HG02798 (cell line): Measurements from ENCODE around the gene KIF3B.
"Not testable (repeated sequence)": the region's sequence is repeated elsewhere in the genome, so short reads cannot be mapped to it uniquely, and the experiment has no call there.

Source experiments
- ATAC-seq: cut with Tn5 transposase; IDR thresholded peaks from one replicate; pipeline ENCODE4 v1.9.1; 2021; ENCODE audit warnings: mild to moderate bottlenecking; ENCODE audit not compliant: unreplicated experiment, poor library complexity

KIF3B gene

DNA sequence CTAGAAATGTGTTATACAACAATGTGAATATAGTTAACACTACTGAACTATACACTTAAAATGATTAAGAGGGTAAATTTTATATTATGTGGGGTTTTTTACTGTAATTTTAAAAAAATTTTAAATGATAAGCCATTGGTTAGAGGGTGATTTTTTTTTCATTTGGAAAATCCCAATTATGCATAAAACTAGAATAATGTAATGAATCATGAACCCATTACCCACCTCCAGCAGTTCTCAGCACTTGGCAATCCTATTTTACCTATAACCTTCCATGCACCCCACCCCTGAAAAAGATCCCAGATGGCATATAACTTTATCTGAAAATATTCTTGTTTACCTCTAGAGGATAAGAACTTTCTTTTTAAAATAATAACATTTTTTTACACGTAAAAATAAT lies 13.7 kb downstream of the KIF3B start:
- no peak for ATAC-seq

DNA sequence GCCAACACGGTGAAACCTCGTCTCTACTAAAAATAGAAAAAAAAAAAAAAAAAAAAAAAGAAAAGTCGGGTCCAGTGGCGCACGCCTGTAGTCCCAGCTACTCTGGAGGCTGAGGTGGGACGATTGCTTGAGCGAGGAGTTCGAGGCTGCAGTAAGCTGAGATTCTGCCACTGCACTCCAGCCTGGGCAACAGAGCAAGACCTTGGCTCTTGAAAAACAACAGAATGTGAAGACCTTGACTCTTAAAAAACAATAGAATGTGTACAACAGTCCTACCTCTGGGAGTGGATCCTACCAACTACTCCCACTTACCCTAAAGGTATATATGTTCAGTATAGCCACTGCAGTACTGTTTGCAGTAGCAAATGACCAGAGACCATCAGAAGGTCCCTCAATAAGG lies 15.1 kb downstream of the KIF3B start:
- ATAC-seq, result no peak

DNA sequence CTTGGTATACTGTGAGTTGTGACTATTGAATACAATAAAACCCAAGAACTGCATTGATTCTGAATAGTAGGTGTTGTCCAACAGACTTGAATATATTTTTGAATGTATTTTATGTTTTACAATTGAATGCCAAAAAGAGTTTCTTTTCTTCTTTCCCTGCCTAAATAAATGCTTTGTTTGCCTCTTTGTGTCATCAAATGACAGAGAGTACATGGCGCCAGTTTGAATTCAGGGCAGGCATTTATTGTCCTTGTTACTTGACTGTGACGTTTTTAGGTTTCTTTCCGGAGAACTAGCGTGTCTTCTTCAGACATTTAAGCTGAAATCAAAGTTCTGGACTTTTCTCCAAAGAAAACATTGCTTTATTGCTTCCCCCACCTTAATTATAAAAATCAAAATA lies 16.6 kb downstream of the KIF3B start:
- ATAC-seq, result no peak

DNA sequence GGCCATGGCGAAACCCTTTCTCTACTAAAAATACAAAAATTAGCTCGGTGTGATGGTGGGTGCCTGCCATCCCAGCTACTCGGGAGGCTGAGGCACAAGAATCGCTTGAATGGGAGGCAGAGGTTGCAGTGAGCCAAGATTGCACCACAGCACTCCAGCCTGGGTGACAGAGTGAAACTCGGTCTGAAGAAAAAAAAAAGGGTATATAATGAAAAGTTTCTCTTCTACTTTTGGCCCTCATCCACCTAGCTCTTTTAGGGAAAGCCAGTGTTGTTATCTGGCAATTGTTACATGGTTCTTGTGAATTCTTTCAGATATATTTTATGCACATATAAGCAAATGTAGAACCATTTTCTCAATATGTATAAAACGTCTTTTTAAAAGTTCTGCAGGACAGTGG lies 19.0 kb downstream of the KIF3B start:
- no peak for ATAC-seq

DNA sequence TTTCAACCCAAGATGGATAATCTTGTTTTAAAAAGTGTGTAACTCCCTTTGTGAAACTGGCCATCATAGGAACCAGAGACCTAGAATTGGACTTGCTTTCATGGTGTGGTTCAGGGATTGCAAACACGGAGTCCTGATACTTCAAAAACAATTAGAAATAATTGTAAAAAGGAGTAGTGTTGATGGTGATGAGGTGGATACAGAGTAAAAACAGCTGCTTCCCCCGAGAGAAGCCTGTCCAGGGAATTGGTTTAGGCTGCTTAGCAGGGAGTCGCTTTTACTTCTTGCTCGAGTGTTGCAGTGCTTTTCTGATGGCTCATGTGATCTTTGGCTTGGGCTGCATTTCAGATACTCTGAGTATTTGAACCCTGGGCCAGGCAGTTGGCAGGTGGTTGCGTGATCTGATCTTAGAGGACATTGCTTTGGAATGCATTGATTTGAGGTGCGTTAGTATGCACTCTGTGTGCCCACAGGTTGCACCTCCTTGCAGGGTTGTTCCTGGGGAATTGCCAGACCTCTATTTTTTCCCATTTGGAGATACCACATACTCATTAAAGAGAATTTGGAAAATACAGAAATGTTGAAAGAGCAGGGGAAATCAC lies 19.5 kb downstream of the KIF3B start:
- no peak for ATAC-seq

DNA sequence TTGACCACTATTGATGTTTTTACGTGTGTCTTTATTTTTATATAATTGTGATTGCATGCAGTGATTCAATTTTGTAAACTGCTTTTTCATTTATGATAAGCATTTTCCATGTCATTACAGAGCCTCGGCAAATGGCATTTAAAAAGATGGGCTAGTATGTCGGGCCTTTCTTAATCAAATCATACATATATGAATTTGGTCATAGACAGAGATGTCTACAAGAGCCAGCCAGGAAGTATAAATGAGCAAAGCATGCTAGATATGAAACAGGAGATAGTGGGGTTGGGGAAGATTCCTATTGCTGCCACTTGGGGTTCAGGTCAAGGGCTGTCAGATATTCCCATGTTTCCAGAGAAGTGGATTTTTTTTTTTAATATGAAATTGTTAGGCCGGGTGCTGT lies 20.0 kb downstream of the KIF3B start:
- no peak for ATAC-seq

DNA sequence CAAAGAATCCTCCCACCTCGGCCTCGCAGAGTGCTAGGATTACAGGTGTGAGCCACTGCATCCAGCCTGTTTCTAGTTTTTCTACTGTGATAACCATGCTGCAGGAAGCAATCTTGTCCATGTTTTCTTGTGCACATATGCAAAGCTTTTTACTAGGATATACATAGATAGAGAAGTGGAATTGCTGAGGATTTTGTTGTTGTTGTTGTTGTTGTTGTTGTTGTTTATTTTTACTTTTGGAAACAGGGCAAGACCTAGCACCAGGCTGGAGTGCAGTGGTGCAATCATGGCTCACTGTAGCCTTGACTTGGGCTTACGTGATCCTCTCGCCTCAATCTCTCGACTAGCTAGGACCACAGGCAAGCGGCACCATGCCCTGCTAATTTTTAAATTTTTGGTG lies 23.2 kb downstream of the KIF3B start:
- ATAC-seq, result no peak

DNA sequence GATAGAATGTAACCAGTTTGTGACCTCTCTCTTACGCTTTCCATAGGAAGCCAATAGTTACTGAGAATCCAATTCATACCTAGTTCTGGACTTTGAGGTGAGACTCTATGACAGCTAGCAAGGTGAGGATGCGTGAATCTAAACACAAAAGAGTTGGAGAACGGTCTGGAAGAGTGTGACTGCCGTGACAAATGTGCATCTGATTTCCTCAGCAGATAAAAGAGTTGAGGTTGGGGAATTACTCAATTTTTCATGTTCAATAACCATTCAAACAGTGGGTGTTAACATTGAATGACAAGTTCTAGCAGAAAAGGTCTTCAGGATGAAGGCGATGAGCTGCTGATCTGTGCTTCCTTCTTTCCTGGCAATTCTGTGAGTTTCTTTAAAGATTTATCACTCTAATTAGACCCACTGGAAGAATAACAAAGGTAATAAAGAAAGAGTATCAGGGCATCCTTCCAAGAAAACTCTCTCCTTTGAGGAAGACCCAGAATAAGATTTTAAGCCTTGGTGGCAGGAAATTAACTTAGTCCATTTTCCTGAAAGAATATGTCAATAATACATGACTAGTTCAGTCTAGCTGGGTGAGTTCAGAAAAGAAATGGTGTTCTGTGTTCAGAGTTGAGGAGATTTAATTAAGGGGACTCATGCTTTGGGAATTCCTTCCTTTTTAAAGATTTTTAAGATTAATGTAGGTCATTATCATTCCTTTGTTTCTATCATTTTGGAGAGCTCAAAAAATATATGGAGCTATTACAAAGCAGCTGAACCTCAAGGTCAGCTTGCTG lies 24.5 kb downstream of the KIF3B start:
- ATAC-seq, result no peak

DNA sequence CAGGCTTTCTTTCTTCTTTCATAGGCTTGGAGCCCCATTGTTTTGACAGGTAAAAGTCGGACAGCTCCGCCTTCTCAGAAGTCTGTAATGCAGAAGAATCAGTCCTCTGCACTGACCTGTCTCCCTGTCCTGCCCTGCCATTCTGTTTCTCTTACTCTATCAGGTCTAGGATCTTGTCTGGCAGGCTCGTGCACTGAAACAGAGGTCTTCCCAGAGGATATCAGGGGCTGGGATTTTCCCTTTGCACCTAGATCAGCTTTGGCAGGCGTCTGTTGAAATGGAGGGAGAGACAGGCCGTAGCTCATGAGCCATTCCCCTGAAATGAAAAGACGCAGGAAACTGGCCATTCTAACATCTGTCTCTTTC lies 25.0 kb downstream of the KIF3B start:
- no peak for ATAC-seq

DNA sequence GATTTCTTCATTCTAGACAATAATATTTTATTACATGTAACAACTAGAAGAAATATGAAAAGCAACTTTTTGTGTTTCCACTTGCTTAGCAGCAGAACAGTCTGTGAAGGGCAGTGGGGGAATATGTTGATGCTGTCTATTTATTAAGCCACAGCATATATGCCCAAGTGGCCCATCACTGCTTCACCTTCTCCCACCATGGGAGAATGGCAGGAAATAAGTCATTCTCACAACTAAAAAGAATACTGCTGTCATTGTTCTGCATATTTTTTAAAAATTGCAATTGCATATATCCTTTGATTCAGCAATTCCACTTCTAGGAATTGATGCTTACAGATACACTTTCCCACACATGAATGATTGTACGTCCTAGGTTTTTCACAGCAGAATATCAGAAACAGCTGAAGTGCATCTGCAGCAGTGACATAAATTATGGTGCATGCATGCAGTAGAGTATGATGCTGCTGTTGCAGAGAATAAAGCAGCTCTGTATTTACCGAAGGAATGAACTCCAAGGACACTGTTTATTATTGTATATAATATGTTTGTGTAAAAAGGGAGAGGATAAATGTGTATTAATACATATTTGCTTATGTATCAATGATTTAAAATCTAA lies 26.8 kb downstream of the KIF3B start:
- no peak for ATAC-seq

DNA sequence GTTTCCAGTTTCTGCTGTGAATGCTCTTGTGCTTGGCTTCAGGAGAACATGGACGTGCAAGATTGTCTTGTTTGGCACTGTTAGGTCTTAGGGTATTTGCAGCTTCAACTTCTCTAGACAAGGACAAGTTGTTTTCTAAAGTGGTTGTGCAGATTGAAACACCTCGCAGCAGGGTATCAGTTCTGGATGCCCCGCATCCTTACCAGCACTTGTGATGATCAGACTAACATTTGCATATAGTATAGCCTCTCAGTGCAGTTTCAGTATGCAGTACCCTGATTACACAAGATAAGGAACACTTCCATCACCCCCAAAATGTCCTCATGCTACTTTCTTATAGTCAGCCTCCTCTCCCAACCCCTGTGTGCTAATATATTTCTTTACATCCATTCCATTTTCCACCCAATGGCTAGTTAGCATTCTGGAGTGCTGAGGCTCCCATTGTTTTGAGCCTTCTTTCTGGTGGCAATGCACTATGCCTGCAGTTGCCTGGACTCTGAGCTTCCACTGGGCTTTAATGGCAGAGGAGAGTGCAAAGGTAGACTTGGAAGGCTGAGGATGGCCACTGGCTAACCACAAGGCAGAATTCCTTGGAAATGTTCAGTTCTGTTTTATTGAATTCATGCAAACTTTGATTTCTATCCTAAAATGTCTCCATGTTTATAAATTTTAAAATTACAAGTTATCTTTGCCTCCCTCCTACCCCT lies 35.4 kb downstream of the KIF3B start:
- no peak for ATAC-seq

DNA sequence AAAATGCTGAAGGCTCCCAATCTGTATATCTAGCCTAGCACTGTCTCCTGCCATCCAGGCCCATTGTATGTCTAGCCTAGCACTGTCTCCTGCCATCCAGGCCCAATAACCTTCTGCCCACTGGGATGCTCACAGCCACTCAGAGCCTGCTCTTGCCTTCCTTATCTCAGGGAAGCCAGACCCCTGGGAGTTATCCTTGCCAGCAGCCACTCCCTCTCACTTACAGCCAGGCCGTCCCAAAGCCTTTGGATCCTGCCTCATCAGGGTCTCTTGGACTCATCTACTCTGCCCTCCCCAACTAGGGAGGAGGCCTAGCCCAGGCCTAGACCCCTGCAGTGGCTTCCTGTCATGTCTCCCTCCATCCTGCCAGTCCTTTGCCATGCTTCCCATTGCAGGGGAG lies 37.3 kb downstream of the KIF3B start:
- no peak for ATAC-seq

DNA sequence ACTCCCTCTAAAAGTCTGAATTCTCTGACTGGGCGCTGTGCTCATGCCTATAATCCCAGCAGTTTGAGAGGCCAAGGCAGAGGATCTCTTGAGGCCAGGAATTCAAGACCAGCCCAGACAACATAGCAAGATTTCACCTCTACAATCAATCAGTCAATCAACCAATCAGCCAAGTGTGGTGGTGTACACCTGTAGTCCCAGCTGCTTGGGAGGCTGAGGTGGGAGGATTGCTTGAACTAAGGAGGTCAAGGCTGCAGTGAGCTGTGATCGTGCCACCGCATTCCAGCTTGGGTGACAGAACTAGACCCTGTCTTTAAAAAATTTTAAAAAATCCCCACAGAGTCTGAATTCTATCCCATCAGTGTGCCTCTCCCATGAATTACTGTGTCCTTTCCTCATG lies 37.9 kb downstream of the KIF3B start:
- ATAC-seq, result no peak

DNA sequence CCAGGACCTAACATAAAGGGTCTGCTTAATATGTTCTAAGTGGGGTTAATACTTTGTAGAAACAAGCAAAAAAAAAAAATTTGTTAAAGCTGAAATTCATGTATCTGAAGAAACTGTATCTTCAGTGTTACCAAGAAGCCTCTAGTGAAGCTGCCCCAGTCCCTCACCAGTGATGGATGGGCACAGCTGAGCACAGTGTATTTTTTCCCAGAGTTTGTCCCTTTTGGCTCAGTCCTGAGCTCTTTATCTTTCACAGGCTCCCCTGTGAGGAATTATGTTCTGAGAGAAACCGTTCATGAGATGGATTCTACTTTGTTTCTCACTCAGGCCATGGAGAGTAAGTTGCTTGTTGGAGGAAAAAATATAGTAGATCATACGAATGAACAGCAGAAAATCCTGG lies 38.4 kb downstream of the KIF3B start:
- no peak for ATAC-seq

DNA sequence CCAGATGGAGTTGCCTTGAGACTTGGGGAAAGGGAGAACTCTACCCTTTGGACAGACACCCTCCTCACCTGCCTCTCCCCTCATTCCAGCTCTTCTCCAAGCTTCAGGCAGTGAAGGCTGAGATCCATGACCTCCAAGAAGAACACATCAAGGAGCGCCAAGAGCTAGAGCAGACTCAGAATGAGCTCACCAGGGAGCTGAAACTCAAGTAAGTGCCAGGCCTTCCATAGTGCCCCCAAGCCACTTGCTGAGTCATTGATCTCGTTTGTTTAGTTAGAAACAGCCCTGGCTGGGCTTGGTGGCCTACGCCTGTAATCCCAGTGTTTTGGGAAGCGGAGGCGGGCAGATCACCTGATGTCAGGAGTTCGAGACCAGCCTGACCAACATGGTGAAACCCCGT lies 39.2 kb downstream of the KIF3B start:
- ATAC-seq, result no peak

DNA sequence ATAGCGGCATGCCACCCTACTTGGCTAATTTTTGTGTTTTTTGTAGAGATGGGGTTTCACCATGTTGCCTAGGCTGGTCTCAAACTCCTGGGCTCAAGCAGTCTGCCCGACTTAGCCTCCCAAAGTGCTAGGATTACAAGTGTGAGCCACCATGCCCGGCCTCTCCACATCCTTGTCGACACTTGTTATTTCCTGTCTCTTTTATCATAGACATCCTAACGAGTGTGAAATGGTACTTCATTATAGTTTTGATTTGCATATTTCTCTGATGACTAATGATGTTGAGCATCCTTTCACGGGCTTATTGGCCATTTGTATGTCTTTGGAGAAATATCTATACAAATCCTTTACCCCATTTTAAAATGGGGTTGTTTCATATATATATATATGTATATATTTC lies 41.6 kb downstream of the KIF3B start:
- ATAC-seq, result no peak

DNA sequence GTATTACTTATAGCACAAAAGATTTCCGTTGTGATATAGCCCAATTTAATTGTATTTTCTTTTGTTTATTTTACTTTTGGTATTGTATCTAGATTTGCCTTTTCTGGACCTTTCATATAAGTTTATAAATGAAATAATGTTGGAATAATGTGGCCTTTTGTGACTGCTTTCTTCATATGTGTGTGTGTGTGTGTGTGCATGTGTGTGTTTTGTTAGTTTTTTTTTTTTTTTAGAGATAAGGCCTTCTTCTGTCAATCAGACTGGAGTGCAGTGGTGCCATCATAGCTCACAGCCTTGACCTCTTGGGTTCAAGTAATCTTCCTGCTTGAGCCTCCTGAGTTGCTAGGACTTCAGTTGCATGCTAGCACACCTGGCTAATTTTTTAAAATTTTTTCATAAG lies 42.9 kb downstream of the KIF3B start:
- ATAC-seq, result no peak

DNA sequence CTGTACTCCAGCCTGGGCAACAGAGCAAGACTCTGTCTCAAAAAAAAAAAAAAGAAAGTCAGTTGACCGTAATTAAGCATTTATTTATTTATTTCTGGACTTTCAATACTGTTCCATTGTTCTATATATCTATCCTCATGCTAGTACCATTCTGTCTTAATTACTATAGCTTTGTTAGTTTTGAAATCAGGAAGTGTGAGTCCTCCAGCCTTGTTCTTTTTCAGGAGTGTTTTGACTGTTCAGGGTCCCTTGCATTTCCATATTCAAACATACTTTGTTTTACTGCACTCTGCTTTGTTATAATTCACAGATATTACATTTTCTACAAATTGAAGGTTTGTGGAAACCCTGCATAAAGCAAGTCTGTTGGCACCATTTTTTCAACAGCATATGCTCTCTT lies 43.9 kb downstream of the KIF3B start:
- ATAC-seq, result no peak

DNA sequence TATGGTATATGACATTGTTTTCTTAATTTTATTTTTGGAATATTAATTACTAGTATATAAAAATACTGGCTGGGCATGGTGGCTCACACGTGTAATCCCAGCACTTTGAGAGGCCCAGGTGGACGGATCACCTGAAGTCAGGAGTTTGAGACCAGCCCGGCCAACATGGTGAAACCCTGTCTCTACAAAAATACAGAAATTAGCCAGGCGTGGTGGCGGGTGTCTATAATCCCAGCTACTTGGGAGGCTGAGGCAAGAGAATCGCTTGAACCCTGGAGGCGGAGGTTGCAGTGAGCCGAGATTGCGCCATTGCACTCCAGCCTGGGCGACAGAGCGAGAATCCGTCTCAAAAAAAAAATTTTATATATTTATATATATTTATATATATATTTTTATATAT lies 44.8 kb downstream of the KIF3B start:
- ATAC-seq, result not testable (repeated sequence)

DNA sequence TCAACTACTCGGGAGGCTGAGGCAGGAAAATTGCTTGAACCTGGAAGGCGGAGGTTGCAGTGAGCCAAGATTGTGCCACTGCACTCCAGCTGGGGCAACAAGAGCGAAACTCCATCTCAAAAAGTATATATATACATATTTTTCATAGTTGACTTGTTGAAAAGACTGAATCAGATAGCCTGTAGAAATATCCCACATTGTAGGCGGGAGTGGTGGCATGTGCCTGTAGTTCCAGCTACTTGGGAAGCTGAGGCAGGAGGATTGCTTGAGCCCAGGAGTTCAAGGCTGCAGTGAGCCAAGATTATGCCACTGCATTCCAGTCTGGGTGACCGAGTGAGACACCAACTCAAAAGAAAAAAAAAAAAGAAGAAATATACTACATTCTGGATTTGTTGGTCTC lies 46.3 kb downstream of the KIF3B start:
- not testable (repeated sequence) for ATAC-seq
